ENCODE data around the gene FANCB. TPM values are rescaled to one million over a fixed set of nuclear protein-coding genes. Genes with fewer than 3 reads are reported as not detected.
A peak's percentile ranks its signal among the peaks of the same experiment; 100 is the strongest.

Gene FANCB
- total RNA-seq, 2 experiments from 2014 or later: 1.5 to 1.6 TPM

GRCh38 chrX:14871767-14872166 lies 1.1 kb downstream of the FANCB start:
- no peak for TF ChIP-seq CTCF (IDR thresholded peaks at IDR 0.05)
- no peak overlapping the region for H3K4me3 ChIP-seq (ENCODE audit: low read length)
- Mint-ChIP-seq H3K9me3 (no peaks in the 10 kb centered on the region), H3K36me3 (ENCODE audit: low read depth) (peaks cover 2% of the 10 kb centered on the region), H3K4me3 (peak overlapping the region; percentile 48), H3K27me3 (no peaks in the 10 kb centered on the region), H3K4me1 (ENCODE audit: low read depth) (peaks cover 8% of the 10 kb centered on the region), H3K27ac (peak overlapping the region; percentile 14)
- no peak for ATAC-seq (ENCODE audit: poor library complexity)
- intact Hi-C loops (cut with DNase I, micrococcal nuclease): loop anchor here (5.0 to 10.0 kb wide), 5 partner anchors 466 to 1993 kb away; partner anchors contain the start of genes CA5B (in 1 of the 2), GEMIN8 (in 1 of the 2) and PIGA (in 1 of the 2)
- DNase-seq: no peak
- ChIA-PET CTCF (no interaction called here), POLR2A (no interaction called here)
- no peaks in the 10 kb centered on the region for H3K9me3 ChIP-seq (ENCODE audit: control insufficient read depth in 1 of 2, insufficient read depth in 1 of 2, low read length in 2 of 2)
- no peaks in the 10 kb centered on the region for H3K27me3 ChIP-seq (ENCODE audit: control insufficient read depth in 1 of 2, insufficient read depth in 2 of 2, low read length in 2 of 2)
- no peaks in the 10 kb centered on the region for H3K36me3 ChIP-seq (ENCODE audit: insufficient read depth, low read length)
- H3K27ac ChIP-seq (ENCODE audit: low read depth in 1 of 2, low read length in 2 of 2): no peak overlapping the region
- peaks cover 7% of the 10 kb centered on the region for H3K4me1 ChIP-seq (ENCODE audit: insufficient read depth, low read length)

GRCh38 chrX:14865201-14865600 lies 7.7 kb downstream of the FANCB start:
- intact Hi-C loops (cut with DNase I, micrococcal nuclease): no loop called here
- Histone ChIP-seq H3K36me3 (ENCODE audit: insufficient read depth, low read length) (no peaks in the 10 kb centered on the region), H3K4me1 (ENCODE audit: insufficient read depth, low read length) (no peaks in the 10 kb centered on the region), H3K4me3 (ENCODE audit: low read length) (no peak overlapping the region), H3K9me3 (ENCODE audit: control insufficient read depth in 1 of 2, insufficient read depth in 1 of 2, low read length in 2 of 2) (no peaks in the 10 kb centered on the region), H3K27ac (ENCODE audit: low read depth in 1 of 2, low read length in 2 of 2) (no peak overlapping the region), H3K27me3 (ENCODE audit: control insufficient read depth in 1 of 2, insufficient read depth in 2 of 2, low read length in 2 of 2) (no peaks in the 10 kb centered on the region)
- ATAC-seq (ENCODE audit: poor library complexity): no peak
- H3K27ac Mint-ChIP-seq: no peak overlapping the region
- no peak overlapping the region for H3K4me3 Mint-ChIP-seq
- DNase-seq: no peak
- H3K9me3 Mint-ChIP-seq: no peaks in the 10 kb centered on the region
- no peaks in the 10 kb centered on the region for H3K36me3 Mint-ChIP-seq (ENCODE audit: low read depth)
- POLR2A ChIA-PET: no interaction called here
- CTCF ChIA-PET: no interaction called here
- H3K4me1 Mint-ChIP-seq (ENCODE audit: low read depth): no peaks in the 10 kb centered on the region
- no peaks in the 10 kb centered on the region for H3K27me3 Mint-ChIP-seq
- no peak for TF ChIP-seq CTCF (IDR thresholded peaks at IDR 0.05)

GRCh38 chrX:14864631-14865030 lies 8.2 kb downstream of the FANCB start:
- Histone ChIP-seq H3K4me3 (ENCODE audit: low read length) (no peak overlapping the region), H3K27me3 (ENCODE audit: control insufficient read depth in 1 of 2, insufficient read depth in 2 of 2, low read length in 2 of 2) (no peaks in the 10 kb centered on the region), H3K9me3 (ENCODE audit: control insufficient read depth in 1 of 2, insufficient read depth in 1 of 2, low read length in 2 of 2) (no peaks in the 10 kb centered on the region), H3K36me3 (ENCODE audit: insufficient read depth, low read length) (no peaks in the 10 kb centered on the region), H3K27ac (ENCODE audit: low read depth in 1 of 2, low read length in 2 of 2) (no peak overlapping the region), H3K4me1 (ENCODE audit: insufficient read depth, low read length) (no peaks in the 10 kb centered on the region)
- no peak overlapping the region for H3K27ac Mint-ChIP-seq
- TF ChIP-seq CTCF (IDR thresholded peaks at IDR 0.05): no peak
- no peak for DNase-seq
- POLR2A ChIA-PET: no interaction called here
- H3K4me3 Mint-ChIP-seq: no peak overlapping the region
- no peaks in the 10 kb centered on the region for H3K4me1 Mint-ChIP-seq (ENCODE audit: low read depth)
- no peaks in the 10 kb centered on the region for H3K36me3 Mint-ChIP-seq (ENCODE audit: low read depth)
- CTCF ChIA-PET: no interaction called here
- no peaks in the 10 kb centered on the region for H3K9me3 Mint-ChIP-seq
- no peak for ATAC-seq (ENCODE audit: poor library complexity)
- H3K27me3 Mint-ChIP-seq: no peaks in the 10 kb centered on the region
- intact Hi-C loops (cut with DNase I, micrococcal nuclease): no loop called here
